ENCODE measurements around the gene NT5DC3.

Gene NT5DC3

GRCh38 chr12:103807561-103808238 lies 33.3 kb downstream of the NT5DC3 start:
- in situ Hi-C loops (cut with MboI; ENCODE audit: low sequenced_read_pairs, unreplicated experiment), result no loop called here
- DNase-seq (ENCODE audit: low spot score), result no peak
- no peak for TF ChIP-seq CTCF (IDR thresholded peaks at IDR 0.05; ENCODE audit: borderline replicate concordance, control extremely low read depth, extremely low read depth, insufficient read depth, missing control alignments)

GRCh38 chr12:103806803-103807202 lies 34.2 kb downstream of the NT5DC3 start:
- TF ChIP-seq CTCF (IDR thresholded peaks at IDR 0.05; ENCODE audit: borderline replicate concordance, control extremely low read depth, extremely low read depth, insufficient read depth, missing control alignments), result no peak
- no peak for DNase-seq (ENCODE audit: low spot score)
- in situ Hi-C loops (cut with MboI; ENCODE audit: low sequenced_read_pairs, unreplicated experiment), result no loop called here

- TF ChIP-seq CTCF (IDR thresholded peaks at IDR 0.05; ENCODE audit: borderline replicate concordance, control extremely low read depth, extremely low read depth, insufficient read depth, missing control alignments), result no peak
- in situ Hi-C loops (cut with MboI; ENCODE audit: low sequenced_read_pairs, unreplicated experiment), result no loop called here
- no peak for DNase-seq (ENCODE audit: low spot score)
Observed at GRCh38 chr12:103805655-103806360, 35.2 kb downstream of the NT5DC3 start.

GRCh38 chr12:103803847-103804246 lies 37.2 kb downstream of the NT5DC3 start:
- in situ Hi-C loops (cut with MboI; ENCODE audit: low sequenced_read_pairs, unreplicated experiment), result no loop called here
- DNase-seq (ENCODE audit: low spot score), result no peak
- TF ChIP-seq CTCF (IDR thresholded peaks at IDR 0.05; ENCODE audit: borderline replicate concordance, control extremely low read depth, extremely low read depth, insufficient read depth, missing control alignments), result no peak

- no peak for TF ChIP-seq CTCF (IDR thresholded peaks at IDR 0.05; ENCODE audit: borderline replicate concordance, control extremely low read depth, extremely low read depth, insufficient read depth, missing control alignments)
- in situ Hi-C loops (cut with MboI; ENCODE audit: low sequenced_read_pairs, unreplicated experiment), result no loop called here
- no peak for DNase-seq (ENCODE audit: low spot score)
Observed at GRCh38 chr12:103802586-103802886, 38.5 kb downstream of the NT5DC3 start.

- in situ Hi-C loops (cut with MboI; ENCODE audit: low sequenced_read_pairs, unreplicated experiment), result no loop called here
- TF ChIP-seq CTCF (IDR thresholded peaks at IDR 0.05; ENCODE audit: borderline replicate concordance, control extremely low read depth, extremely low read depth, insufficient read depth, missing control alignments), result no peak
- no peak for DNase-seq (ENCODE audit: low spot score)
Observed at GRCh38 chr12:103801709-103802585, 39.1 kb downstream of the NT5DC3 start.
